WTC11 (cell line): ENCODE results near the gene GPR150. TPM values are rescaled to one million over a fixed set of nuclear protein-coding genes. Genes with fewer than 3 reads are reported as not detected.

Source experiments
- ATAC-seq: fragments of 200-7000 bp; cut with Tn5 transposase; 2 replicates; pipeline ENCODE4 v1.10.0; 2021; ENCODE audit warnings: mild to moderate bottlenecking, moderate library complexity
- CTCF ChIA-PET: fragments of 300-600 bp; sonication (Branson Sonifier 250); formaldehyde crosslinking; loops from one replicate; lab custom pipeline; 2021; ENCODE audit warnings: antibody characterized with exemption; lab: Charles Lee
- POLR2A ChIA-PET: fragments of 350-600 bp; sonication (Branson Sonifier 250); formaldehyde crosslinking; loops from one replicate; lab custom pipeline; 2021; ENCODE audit warnings: antibody characterized with exemption; lab: Charles Lee
- DNase-seq: peaks from one replicate; pipeline ENCODE4 v3.0.0; 2021; ENCODE audit warnings: low spot score
- H3K27ac Mint-ChIP-seq: 2 replicates; pipeline ENCODE4 v1.8.0; 2021; ENCODE audit warnings: mixed read lengths
- H3K27me3 Mint-ChIP-seq: 2 replicates; pipeline ENCODE4 v1.8.0; 2021; ENCODE audit warnings: low read depth, mild to moderate bottlenecking, moderate library complexity, mixed read lengths
- H3K36me3 Mint-ChIP-seq: 2 replicates; pipeline ENCODE4 v1.8.0; 2021; ENCODE audit warnings: mixed read lengths
- H3K4me1 Mint-ChIP-seq: 2 replicates; pipeline ENCODE4 v1.8.0; 2022; ENCODE audit warnings: mixed read lengths
- H3K4me3 Mint-ChIP-seq: 2 replicates; pipeline ENCODE4 v1.8.0; 2021; ENCODE audit warnings: mild to moderate bottlenecking, moderate library complexity, mixed read lengths
- H3K9me3 Mint-ChIP-seq: 2 replicates; pipeline ENCODE4 v1.8.0; 2021; ENCODE audit warnings: mixed read lengths
- ARID4B ChIP-seq: sonication (generic); formaldehyde crosslinking; IDR thresholded peaks from 2 replicates; pipeline ENCODE4 v1.8.0; 2023; ENCODE audit warnings: missing genetic modification reagents, mild to moderate bottlenecking, borderline replicate concordance
- ATF1 ChIP-seq: sonication (generic); formaldehyde crosslinking; IDR thresholded peaks from 2 replicates; pipeline ENCODE4 v1.8.1; 2023; ENCODE audit warnings: mild to moderate bottlenecking, moderate library complexity, missing genetic modification reagents
- ATF6 ChIP-seq: sonication (generic); formaldehyde crosslinking; IDR thresholded peaks from 2 replicates; pipeline ENCODE4 v1.8.1; 2023; ENCODE audit warnings: mild to moderate bottlenecking, missing genetic modification reagents
- CBFB ChIP-seq: sonication (generic); formaldehyde crosslinking; IDR thresholded peaks from 2 replicates; pipeline ENCODE4 v1.8.1; 2022; ENCODE audit warnings: mild to moderate bottlenecking, low read depth, missing genetic modification reagents
- CREM ChIP-seq: sonication (generic); formaldehyde crosslinking; IDR thresholded peaks from 2 replicates; pipeline ENCODE4 v1.8.1; 2022; ENCODE audit warnings: mild to moderate bottlenecking, missing genetic modification reagents, moderate library complexity
- E2F5 ChIP-seq: sonication (generic); formaldehyde crosslinking; IDR thresholded peaks from 2 replicates; pipeline ENCODE4 v1.8.1; 2022; ENCODE audit warnings: mild to moderate bottlenecking, moderate library complexity, missing genetic modification reagents
- FOXJ3 ChIP-seq: sonication (generic); formaldehyde crosslinking; IDR thresholded peaks from 2 replicates; pipeline ENCODE4 v1.9.0; 2021; ENCODE audit warnings: missing genetic modification reagents, mild to moderate bottlenecking, borderline replicate concordance
- HMGA2 ChIP-seq: fragments of 250-450 bp; sonication (Bioruptor Pico); IDR thresholded peaks from 2 replicates; pipeline ENCODE4 v1.4.0; 2021; ENCODE audit warnings: mild to moderate bottlenecking, moderate library complexity
- MYBL2 ChIP-seq: sonication (generic); formaldehyde crosslinking; IDR thresholded peaks from 2 replicates; pipeline ENCODE4 v1.8.1; 2023; ENCODE audit warnings: mild to moderate bottlenecking, moderate library complexity, missing genetic modification reagents
- NFATC4 ChIP-seq: fragments of 250-450 bp; sonication (Bioruptor Pico); IDR thresholded peaks from 2 replicates; pipeline ENCODE4 v1.9.0; 2021; ENCODE audit warnings: mild to moderate bottlenecking
- NFYB ChIP-seq: sonication (generic); formaldehyde crosslinking; conservative IDR thresholded peaks from 2 replicates; pipeline ENCODE4 v1.8.0; 2022; ENCODE audit warnings: low read depth, missing genetic modification reagents
- NR2C2 ChIP-seq: sonication (generic); formaldehyde crosslinking; IDR thresholded peaks from 2 replicates; pipeline ENCODE4 v1.8.0; 2022; ENCODE audit warnings: mild to moderate bottlenecking, missing genetic modification reagents
- NR3C1 ChIP-seq: sonication (generic); formaldehyde crosslinking; conservative IDR thresholded peaks from 2 replicates; pipeline ENCODE4 v1.8.1; 2023; ENCODE audit warnings: low read depth, mild to moderate bottlenecking, missing genetic modification reagents
- SP1 ChIP-seq: sonication (generic); formaldehyde crosslinking; conservative IDR thresholded peaks from 2 replicates; pipeline ENCODE4 v1.8.1; 2022; ENCODE audit warnings: missing genetic modification reagents
- STAT6 ChIP-seq: sonication (generic); formaldehyde crosslinking; conservative IDR thresholded peaks from 2 replicates; pipeline ENCODE4 v1.8.1; 2023; ENCODE audit warnings: mild to moderate bottlenecking, low read depth, missing genetic modification reagents, moderate library complexity
- USF2 ChIP-seq: sonication (generic); formaldehyde crosslinking; IDR thresholded peaks from 2 replicates; pipeline ENCODE4 v1.8.1; 2023; ENCODE audit warnings: mild to moderate bottlenecking, missing genetic modification reagents, moderate library complexity
- ZNF121 ChIP-seq: sonication (generic); formaldehyde crosslinking; IDR thresholded peaks from 2 replicates; pipeline ENCODE4 v1.8.0; 2023; ENCODE audit warnings: missing genetic modification reagents
- ZNF232 ChIP-seq: sonication (generic); formaldehyde crosslinking; IDR thresholded peaks from 2 replicates; pipeline ENCODE4 v1.8.0; 2022; ENCODE audit warnings: mild to moderate bottlenecking, missing genetic modification reagents
- ZNF263 ChIP-seq: sonication (generic); formaldehyde crosslinking; IDR thresholded peaks from 2 replicates; pipeline ENCODE4 v1.8.1; 2022; ENCODE audit warnings: low read depth, mild to moderate bottlenecking, moderate library complexity, missing genetic modification reagents
- ZNF423 ChIP-seq: fragments of 250-450 bp; sonication (Bioruptor Pico); IDR thresholded peaks from 2 replicates; pipeline ENCODE4 v2.1.2; 2022; ENCODE audit warnings: mild to moderate bottlenecking, moderate library complexity
- ZNF532 ChIP-seq: fragments of 250-450 bp; sonication (Bioruptor Pico); IDR thresholded peaks from 2 replicates; pipeline ENCODE4 v1.9.0; 2021; ENCODE audit warnings: mild to moderate bottlenecking, borderline replicate concordance
- total RNA-seq: library from RNA; stranded (reverse); gene quantifications from 3 replicates; pipeline ENCODE4 v1.2.3, GENCODE V29; 2021

GPR150 gene
- total RNA-seq, 1 experiment from 2014 or later, result 0.13 TPM

GRCh38 chr5:95668728-95669127, 48.8 kb downstream of the GPR150 start (continued):
- no peak for TF ChIP-seq E2F5 (CRISPR knock-in tag)
- TF ChIP-seq STAT6 (CRISPR knock-in tag), result no peak
- no peak for TF ChIP-seq ATF1 (CRISPR knock-in tag)
- TF ChIP-seq ATF6, result no peak
- no peak for TF ChIP-seq ZNF232
- TF ChIP-seq FOXJ3 (CRISPR knock-in tag), result no peak
- TF ChIP-seq CBFB (CRISPR knock-in tag), result no peak
- TF ChIP-seq NR3C1 (CRISPR knock-in tag), result no peak
- TF ChIP-seq NR2C2 (CRISPR knock-in tag), result no peak
- no peak for TF ChIP-seq NFYB
- no peak for TF ChIP-seq ZNF121

- no peak for DNase-seq
- Mint-ChIP-seq H3K36me3 (no peaks in the 10 kb centered on the region), H3K27me3 (no peaks in the 10 kb centered on the region), H3K4me3 (no peak overlapping the region), H3K27ac (no peak overlapping the region), H3K9me3 (no peaks in the 10 kb centered on the region), H3K4me1 (0 out of 2 replicates have a peak, but pooled peaks cover 4% of the 10 kb centered on the region)
- ChIA-PET CTCF (interaction anchor here (1.4 kb wide), 1 partner anchor 23 kb away, joined by 4 read pairs; the partner anchor contains the start of gene RFESD), POLR2A (no interaction called here)
- peak; percentile 82 for ATAC-seq
- TF ChIP-seq ARID4B (CRISPR knock-in tag) (no peak), ZNF532 (CRISPR knock-in tag) (no peak), HMGA2 (no peak), NFATC4 (CRISPR knock-in tag) (no peak), ZNF263 (CRISPR knock-in tag) (no peak), USF2 (CRISPR knock-in tag) (no peak), CBFB (CRISPR knock-in tag) (no peak), SP1 (CRISPR knock-in tag) (no peak), MYBL2 (CRISPR knock-in tag) (no peak), ZNF423 (CRISPR knock-in tag) (no peak), NR2C2 (CRISPR knock-in tag) (no peak), CREM (no peak)
Observed at GRCh38 chr5:95669540-95669939, 49.7 kb downstream of the GPR150 start.
